NCI-H2227 (cell line): Measurements from ENCODE around the gene HK1.
"Not testable (repeated sequence)": the region's sequence is repeated elsewhere in the genome, so short reads cannot be mapped to it uniquely, and the experiment has no call there.

Experiments
- DNase-seq: peaks from one replicate; lab custom pipeline; 2025; ENCODE audit not compliant: unreplicated experiment; lab: John Stamatoyannopoulos, UW

The HK1 gene

DNA sequence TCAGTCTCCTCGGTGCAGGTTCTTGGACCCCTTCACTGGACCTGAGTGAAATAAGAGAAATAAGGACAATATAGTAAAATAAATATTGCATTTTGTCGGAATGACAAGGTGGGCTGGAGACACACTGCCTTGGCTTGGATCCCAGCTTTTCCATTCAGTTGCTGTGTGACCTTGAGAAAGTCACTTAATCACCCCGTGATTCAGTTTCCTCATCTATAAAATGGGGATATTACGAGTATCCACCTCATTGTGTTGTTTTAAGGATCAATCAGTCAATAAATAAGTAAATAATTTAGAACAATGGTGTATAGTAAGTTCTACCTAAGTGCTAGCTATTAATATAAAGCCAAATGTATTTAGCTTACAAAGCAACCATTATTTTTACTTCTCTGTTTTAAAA, 29.1 kb downstream of the HK1 start:
- DNase-seq = no peak

DNA sequence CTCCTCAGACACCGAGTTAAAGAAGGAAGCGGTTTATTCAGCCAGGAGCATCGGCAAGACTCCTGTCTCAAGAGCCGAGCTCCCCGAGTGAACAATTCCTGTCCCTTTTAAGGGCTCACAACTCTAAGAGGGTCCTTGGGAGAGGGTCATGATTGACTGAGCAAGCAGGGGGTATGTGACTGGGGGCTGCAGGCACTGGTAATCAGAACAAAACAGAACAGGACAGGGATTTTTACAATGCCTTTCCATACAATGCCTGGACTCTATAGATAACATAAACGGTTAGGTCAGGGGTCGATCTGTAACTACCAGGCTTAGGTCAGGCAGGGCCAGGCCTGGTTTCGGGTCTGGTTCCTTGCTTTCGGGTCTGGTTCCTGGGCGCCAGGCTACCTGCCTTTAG, 30.0 kb downstream of the HK1 start:
- DNase-seq = not testable (repeated sequence)

DNA sequence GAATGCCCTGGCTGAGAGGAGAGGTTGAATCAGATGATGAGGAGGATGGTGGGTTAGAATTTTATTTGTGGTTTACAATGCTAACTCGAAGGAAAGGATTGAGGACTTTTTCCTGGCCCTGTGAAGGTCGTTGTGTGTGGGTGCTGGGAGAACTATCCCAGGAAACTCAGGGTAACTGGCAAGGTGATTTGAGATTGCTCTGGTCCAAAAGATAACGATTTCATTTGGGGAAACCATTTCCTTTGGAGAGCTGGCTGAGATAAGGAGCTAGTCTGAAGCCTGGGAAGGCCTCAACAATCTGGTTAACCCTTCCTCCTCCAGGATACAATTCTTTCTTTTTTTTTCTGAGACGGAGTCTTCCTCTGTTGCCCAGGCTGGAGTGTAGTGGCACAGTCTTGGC, 33.0 kb downstream of the HK1 start:
- no peak for DNase-seq

DNA sequence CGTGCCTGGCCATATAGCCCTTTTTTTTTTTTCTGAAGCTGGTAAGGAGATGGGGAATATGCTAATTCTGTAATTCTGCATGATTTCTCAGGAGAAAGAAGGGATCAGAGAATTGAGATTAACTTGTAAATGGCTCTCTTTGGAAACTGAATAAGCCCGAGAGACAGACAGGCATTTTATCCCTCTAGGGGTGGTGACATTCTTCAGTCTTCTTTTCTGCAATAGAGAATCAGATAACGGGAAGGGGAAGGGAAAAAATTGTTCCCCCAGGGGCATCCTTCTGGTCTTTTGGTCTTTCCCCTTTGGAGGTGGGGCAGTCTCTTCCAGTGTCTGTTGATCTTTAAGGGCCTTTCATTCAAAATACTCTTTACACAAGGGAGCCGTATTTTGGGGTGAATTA, 34.2 kb downstream of the HK1 start:
- DNase-seq = no peak

DNA sequence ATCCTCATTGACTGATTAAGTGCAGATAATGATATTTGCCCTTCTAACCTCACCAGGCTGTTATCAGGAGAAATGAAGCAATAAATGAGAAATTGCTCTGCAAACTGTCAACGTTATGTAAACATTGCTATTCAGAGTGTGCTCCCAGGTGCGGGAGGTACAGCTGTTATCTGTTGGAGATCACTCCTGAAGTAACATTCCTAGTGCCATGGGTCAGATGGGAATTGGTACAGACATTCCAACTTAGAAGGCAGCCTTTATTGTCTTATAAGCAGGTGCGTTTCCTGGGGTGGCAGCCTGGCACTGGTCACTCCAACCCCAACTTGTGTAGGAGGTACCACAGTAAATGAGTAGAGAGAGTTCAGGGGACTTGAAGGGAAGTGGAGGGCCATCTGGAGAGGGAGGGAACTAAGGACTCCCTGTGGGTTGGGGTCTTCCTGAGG, 36.8 kb downstream of the HK1 start:
- no peak for DNase-seq

DNA sequence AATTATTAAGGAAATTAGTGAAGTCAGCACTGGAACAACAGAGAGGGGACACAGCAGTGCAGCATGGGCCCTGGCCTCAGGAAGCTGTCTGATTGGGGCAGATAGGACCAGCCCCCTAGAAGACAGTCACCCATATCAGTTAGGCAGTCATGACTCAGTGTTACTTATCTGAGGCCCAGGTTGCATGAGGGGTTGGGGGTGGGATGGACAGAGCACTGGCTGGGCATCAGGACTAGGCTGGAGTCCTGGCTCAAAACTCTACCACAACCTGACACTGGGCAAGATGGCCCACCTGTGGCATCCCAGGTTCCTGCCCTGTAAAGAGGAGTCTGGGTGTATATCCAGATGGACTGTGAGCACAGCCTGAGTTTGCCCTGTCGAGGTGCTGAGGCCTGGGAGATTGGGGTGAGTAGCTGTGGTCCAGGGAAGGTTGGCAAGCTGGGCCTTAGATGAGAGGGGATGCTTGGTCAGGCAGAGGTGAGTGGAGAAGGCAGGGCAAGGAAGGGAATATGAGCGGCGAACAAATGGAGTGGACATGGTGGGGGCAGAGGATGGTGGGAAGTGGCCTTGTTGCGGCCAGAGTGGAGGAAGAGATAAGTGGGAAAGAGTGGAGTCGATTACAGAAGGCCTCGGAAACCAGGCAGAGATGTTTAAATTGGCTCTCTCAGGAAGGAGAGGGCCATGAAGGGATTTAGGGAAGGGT, 37.5 kb downstream of the HK1 start:
- DNase-seq = no peak

DNA sequence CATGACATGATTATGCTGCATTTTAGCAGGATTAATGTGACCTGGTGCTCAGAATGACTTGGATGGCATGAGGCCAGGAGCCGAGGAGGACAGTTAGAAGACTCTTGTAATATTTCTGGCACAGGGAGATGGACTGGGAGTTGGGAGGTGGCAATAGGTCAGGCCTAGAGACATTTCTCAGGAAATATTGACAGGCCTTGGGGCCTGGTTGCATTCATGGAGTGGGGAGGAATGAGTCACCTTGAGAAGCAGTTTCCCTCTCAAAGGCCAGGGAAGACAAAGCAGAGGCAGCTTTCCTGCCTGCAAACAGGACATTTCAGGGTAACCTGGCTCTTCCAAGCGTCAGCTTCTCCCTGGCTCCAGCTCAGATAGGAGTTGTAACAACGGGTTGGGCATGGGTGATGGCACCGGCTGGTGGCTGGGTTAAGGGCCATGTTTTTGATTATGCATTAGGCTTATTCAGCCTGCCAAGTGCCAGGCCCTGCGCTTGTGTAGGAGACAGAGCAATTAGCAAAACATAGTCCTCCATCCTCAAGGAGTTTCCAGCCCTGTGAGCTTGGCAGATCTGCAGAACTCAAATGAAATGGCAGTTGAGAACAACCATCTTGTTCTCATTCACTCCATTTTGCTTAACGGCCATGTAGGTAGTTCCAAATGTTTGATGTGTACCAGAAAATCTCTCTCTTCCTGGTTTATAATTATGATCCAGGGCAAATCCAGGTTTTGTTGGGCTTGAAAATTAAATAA, 38.2 kb downstream of the HK1 start:
- no peak for DNase-seq

DNA sequence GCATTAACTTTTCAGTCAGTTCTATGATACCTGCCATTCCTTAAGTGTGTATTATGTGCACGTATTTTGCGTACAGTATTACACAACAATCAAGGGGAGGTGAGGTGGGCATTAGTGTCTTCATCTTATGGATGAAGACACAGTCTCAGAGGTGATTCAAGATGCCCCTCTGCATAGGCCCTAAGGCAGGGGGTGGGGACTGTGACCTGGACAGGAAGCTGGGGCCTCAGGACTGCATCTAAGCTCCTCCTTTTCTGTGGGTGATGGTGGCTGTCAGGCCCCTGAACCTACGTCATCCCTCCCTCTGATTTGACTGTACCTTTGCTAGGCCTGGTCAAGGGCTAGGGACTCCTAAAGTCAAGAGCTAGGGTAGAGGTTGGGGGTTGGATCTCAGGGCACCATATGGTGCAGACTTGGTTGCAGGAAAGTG, 38.9 kb downstream of the HK1 start:
- no peak for DNase-seq

DNA sequence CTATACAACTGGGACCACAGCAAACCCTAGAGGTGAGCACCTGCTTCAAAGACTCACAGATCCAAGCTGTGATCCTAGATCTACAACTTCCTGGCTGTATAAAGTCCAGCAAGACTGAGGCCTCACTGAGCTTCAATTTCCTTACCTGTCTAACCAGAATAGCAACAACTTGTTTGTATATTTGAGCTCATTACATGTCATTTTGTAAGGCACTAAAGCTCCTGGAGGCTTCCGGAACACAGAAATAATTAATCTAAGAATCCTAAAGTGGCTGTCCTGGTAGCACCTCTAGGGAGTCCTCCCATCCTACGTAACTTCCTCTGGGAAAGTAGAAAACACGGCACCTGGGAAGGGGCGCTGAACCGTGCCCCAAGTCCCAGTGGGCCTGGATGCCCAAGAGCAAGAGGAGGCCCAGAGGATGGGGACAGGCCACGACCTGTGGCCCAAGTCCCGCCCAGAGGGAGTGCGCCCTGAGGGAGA, 39.4 kb downstream of the HK1 start:
- DNase-seq = no peak

DNA sequence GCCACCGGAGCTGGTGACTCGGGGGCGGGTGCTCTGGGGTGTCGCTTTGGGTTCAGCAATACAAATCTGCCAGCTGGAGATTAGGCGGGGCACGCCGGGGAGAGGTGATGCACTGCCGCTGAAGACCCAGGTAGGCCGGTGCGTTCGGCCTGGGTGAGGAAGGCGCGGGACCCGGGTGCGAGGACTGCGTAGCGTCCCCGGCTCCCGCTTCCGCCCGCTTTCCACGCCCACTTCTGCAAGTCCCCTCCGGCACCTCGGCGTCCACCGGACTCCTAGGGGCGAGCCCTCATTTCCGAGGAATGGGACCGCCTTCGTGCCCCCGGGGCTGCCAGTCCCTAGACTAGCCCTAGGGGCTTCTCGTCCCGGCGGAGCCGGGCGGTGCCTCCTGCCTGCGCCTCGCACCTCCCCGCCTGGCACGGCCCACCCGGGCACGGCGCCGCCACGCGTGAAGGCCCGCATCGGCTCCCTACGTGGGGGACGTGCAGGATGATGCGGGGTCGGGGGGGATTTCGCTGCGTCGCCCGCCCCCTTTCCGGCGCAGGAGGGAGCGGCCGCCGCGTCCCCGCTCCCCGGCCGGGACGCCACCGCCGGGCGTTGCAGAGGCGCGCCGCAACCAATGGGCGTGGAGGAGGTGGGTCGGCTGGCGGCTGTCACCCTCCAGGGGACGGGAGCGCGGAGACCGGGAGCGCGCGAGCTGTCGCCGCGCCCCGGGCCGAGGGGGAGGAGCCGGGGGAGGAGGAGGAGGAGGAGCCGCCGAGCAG, 40.0 kb downstream of the HK1 start:
- DNase-seq = peak; percentile 90

DNA sequence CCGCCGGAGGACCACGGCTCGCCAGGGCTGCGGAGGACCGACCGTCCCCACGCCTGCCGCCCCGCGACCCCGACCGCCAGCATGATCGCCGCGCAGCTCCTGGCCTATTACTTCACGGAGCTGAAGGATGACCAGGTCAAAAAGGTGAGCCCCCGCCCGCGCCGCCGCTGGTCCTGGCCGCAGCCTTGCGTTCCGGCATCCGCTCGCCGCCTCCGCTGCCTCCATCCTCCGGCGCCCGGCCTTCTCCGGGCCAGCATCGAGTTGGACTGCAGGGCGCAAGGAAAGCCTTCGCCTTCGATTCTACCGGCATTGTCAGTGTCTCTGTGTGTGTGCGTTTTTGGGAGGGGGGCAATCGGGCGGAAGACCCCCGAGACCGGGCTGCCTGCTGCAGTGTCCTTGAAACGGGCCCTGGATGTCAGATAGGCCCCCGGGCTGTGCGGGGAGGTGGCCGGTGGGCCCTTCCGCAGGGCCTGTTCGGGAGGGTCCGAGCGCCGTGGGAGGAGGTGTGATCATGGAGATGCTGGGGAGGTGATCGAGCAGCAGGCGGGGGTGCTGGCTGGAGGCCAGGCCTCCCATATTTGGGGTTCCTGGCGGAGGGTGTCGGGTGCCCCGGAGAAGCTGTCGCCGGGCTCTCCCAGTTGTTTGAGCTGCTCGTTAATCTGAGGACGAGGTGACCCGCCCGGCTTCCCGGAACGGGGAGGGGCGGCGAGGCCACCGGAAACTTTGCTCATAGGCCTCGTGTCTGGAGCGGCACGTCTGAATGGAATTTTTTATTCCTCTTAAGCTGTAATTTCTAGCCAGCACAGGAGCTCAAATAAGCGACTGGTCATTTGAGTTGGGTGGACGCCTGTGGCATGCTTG, 40.8 kb downstream of the HK1 start:
- DNase-seq = peak; percentile 49

DNA sequence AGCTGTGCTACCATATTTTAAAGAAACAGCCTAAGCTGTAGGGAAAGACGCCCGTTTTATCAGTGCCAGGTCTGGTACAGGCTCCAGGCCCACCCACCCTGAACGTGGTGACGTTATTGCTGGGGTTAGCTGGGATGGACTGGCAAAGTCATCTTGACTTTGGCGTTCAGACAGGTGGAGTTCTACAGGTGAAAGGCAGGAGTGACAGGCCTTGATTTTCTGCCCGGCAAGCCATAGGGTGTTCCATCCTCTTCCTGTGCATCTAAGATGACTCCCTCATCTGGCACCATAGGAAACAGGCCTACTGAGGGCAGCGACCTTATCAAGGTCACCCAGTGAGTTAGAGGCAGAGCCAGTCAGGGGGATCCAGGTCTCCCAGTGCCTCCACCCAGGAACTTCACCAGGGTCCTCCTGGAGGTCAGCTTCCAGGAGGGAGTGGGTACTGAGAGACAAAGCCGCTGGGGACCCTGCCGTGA, 41.6 kb downstream of the HK1 start:
- no peak for DNase-seq

DNA sequence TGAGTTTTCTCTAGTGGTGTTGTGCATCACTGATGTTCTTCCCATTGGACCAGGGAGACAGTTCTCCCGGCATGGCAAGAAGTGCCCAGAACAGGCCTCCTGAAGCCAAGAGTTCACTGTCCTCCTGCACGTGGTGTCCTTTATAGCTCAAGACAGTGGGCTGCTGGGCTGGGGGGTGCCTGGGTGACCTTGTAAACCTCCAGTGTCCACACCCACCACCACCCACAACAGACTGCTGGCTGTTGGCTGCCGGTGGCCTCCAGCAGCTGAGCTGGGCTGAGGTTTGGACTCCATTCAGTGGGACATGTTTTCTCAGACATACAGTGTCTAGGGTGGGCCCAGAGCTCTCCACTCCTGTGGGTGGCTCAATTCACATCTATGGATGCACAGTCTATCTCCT, 42.2 kb downstream of the HK1 start:
- DNase-seq = no peak

DNA sequence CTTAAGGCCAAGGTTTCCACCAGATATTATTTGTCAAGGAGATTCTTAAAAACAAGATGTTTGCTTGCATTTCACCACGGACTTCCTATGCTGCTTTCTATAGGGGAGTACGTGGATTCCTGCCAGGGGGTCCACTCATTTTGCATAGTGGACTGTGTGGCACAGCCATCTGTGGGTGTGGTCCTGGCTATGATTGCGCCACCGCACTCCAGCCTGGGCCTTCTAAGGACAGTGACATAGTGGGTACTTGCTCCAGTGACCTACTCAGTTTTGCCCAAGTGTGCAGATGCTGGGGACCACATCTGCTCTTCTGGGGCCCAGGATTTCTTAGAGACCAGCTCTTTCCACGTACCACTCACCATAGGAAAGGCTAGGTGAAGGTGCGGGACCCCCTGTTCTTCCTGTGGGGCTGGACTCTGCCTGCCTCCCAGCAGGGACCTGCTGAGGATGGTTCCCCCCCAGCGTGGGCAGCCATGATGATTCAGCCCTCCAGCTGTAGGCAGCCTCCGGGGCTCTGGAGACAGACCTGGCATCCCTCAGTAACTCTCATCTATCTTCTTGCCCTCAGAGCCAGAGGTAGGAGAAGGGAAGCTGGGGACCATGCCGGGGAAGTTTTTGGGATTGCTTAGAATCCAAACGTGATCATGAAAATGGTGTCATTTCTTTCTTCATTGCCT, 42.9 kb downstream of the HK1 start:
- no peak for DNase-seq

DNA sequence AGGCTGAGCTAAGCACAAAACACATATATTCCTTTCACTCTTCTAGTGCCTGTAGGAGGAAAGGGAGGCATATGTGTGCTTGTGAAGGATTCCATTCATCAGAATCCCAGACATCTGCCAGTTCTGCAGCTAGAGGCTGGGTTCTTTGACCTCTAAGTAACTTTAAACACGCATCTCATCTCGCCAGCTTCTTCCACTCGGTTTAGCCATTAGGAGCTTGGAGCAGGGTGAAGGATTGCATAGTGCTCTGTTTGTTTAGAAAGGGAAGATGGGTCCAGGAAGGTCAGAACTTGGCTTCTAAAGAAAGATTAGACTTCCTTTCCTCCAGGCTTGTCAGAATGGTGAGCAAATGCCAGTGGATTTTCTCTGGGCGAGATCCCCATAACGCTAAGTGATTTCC, 43.6 kb downstream of the HK1 start:
- peak; percentile 18 for DNase-seq

DNA sequence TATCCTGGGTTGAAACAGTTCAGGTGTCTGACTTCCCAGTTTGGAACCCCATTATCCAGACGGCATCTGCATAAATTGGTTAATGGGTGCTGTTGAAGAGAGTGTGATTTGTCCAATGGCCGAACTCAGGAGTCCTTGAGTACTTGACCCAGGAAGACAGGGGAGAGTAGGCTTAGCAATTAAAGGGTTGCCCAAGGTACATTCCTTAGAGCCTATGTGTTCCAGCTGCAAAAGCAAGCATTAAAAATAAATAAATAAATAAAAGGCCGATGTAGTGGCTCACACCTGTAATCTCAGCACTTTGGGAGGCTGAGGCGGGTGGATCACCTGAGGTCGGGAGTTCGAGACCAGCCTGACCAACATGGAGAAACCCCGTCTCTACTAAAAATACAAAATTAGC, 44.0 kb downstream of the HK1 start:
- DNase-seq = not testable (repeated sequence)

DNA sequence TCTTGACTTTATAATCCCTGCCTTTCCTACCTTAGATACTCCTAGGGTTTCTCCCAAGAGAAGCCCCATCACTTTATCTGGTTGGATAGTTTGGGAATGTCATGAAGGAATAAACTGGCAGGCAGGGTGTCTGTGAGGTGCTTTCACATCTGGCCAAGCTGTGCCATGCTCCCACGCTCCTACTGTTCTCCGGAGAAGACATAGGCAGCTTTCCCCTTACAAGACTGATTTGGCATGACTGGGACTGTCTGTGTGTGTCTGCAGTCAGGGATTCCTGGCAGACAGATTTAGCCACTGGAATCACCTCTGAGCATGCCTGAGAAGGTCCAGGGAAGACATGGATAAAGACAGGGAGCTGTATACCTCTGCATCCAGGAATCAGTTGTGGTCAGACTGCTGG, 45.3 kb downstream of the HK1 start:
- DNase-seq = no peak

DNA sequence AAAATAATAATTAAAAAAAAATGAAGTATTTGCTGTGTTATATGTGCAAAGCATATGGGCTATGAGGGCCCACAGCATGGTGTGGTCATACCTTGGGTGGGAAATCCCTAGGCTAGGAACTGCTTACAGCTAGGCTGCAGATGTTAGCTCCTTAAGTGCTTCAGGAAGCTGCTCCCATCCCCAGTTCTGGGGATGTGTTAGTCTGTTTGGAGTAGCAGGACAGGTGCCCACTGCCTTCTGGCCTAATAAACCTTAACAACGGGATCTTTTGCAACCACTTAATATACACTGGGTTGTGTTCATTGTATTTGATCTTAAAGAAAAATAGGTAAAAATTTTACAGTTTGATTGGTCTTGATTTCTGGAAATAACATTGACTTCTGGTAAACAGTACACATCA, 46.3 kb downstream of the HK1 start:
- DNase-seq = no peak

DNA sequence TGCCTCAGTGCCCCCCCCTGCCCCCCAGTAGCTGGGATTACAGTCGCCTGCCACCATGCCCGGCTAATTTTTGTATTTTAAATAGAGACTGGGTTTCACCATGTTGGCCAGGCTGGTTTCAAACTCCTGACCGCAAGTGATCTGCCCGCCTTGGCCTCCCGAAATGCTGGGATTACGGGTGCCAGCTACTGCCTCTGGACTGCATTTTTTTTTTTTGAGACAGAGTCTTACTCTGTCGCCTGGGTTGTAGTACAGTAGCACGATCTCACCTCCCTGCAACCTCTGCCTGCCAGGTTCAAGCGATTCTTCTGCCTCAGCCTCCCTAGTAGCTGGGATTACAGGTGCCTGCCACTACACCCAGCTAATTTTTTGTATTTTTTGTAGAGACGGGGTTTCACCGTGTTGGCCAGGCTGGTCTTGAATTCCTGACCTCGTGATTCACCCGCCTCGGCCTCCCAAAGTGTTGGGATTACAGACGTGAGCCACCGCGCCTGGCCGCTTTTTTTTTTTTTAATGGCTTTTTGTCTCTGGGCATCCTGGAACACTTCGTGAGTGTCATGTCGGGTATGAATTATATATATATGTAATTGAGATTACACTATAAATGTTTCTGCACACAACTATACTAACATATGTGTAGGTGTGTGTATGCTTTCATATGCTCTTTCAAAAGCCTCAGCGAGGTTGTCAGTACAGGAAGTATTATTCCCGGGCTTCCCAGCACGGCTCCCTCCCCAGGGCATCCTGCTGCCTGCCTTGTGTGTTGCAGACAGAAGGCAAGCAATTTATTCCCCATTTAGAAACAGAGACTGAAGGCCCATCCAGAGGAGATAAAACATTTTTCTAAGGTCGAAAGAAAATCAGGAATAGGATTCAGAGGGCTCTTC, 47.6 kb downstream of the HK1 start:
- peak; percentile 52 for DNase-seq
